ENCODE measurements around the gene MESP1. TPM values are rescaled to one million over a fixed set of nuclear protein-coding genes. Genes with fewer than 3 reads are reported as not detected.

MESP1 gene
- total and polyA plus RNA-seq, 8 donors: 0.58 to 60.5 (median 1.7) TPM; not detected in 1

GRCh38 chr15:89760303-89761008 is 9.4 kb upstream of the MESP1 start:
- intact Hi-C loops (cut with DNase I; ENCODE audit: low total_unique reads): loop anchor here (5.0 kb wide), 1 partner anchor 112 kb away; no protein-coding TSS in a partner anchor
- no peaks in the 10 kb centered on the region for H3K36me3 ChIP-seq
- TF ChIP-seq POLR2AphosphoS5 (IDR thresholded peaks at IDR 0.05): peak in 1 of 3 donors; percentile 42
- TF ChIP-seq EP300 (IDR thresholded peaks at IDR 0.05): no peak
- peak in 6 of 7 experiments; percentile 35 to 95 (median 92) for TF ChIP-seq CTCF (IDR thresholded peaks at IDR 0.05)
- no peak for TF ChIP-seq POLR2A (IDR thresholded peaks at IDR 0.05)
- H3K27me3 ChIP-seq: peaks cover 0 to 9% (median 0%) of the 10 kb centered on the region in 3 donors
- DNase-seq: peak; percentile 87 to 89
- no peak overlapping the region for H3K4me3 ChIP-seq
- no peaks in the 10 kb centered on the region for H3K9me3 ChIP-seq
- peak overlapping the region in 4 of 5 donors; percentile 25 to 73 (median 62) for H3K27ac ChIP-seq
- peaks cover 0 to 29% (median 26%) of the 10 kb centered on the region in 4 donors for H3K4me1 ChIP-seq
- WGBS, 5 donors: 16 to 33% (median 27%) methylated on average over 11 to 16 of the region's 16 CpGs

GRCh38 chr15:89759835-89760234 is 8.8 kb upstream of the MESP1 start:
- no peak for DNase-seq
- no peak overlapping the region for H3K4me3 ChIP-seq
- peaks cover 0 to 29% (median 26%) of the 10 kb centered on the region in 4 donors for H3K4me1 ChIP-seq
- H3K27me3 ChIP-seq: peaks cover 0 to 9% (median 0%) of the 10 kb centered on the region in 3 donors
- WGBS, 5 donors: 89 to 100% (median 92%) methylated on average over 3 of the region's 3 CpGs
- no peak overlapping the region for H3K27ac ChIP-seq
- no peaks in the 10 kb centered on the region for H3K36me3 ChIP-seq
- intact Hi-C loops (cut with DNase I; ENCODE audit: low total_unique reads): loop anchor here (5.0 kb wide), 1 partner anchor 112 kb away; no protein-coding TSS in a partner anchor
- no peaks in the 10 kb centered on the region for H3K9me3 ChIP-seq
- no peak for TF ChIP-seq CTCF (IDR thresholded peaks at IDR 0.05)
- no peak for TF ChIP-seq POLR2AphosphoS5 (IDR thresholded peaks at IDR 0.05)
- no peak for TF ChIP-seq POLR2A (IDR thresholded peaks at IDR 0.05)
- TF ChIP-seq EP300 (IDR thresholded peaks at IDR 0.05): no peak

GRCh38 chr15:89758981-89759380 is 7.9 kb upstream of the MESP1 start:
- TF ChIP-seq CTCF (IDR thresholded peaks at IDR 0.05): no peak
- TF ChIP-seq POLR2AphosphoS5 (IDR thresholded peaks at IDR 0.05): no peak
- TF ChIP-seq EP300 (IDR thresholded peaks at IDR 0.05): no peak
- TF ChIP-seq POLR2A (IDR thresholded peaks at IDR 0.05): no peak
- Histone ChIP-seq H3K9me3 (no peaks in the 10 kb centered on the region), H3K36me3 (no peaks in the 10 kb centered on the region), H3K27me3 (peaks cover 0 to 9% (median 0%) of the 10 kb centered on the region in 3 donors), H3K4me3 (no peak overlapping the region), H3K27ac (no peak overlapping the region), H3K4me1 (peaks cover 0 to 29% (median 26%) of the 10 kb centered on the region in 4 donors)
- 84 to 94% (median 89%) methylated on average over 6 to 8 of the region's 8 CpGs for WGBS, 5 donors
- DNase-seq: no peak
- intact Hi-C loops (cut with DNase I; ENCODE audit: low total_unique reads): no loop called here

- H3K4me3 ChIP-seq: no peak overlapping the region
- H3K4me1 ChIP-seq: peaks cover 0 to 29% (median 26%) of the 10 kb centered on the region in 4 donors
- WGBS, 5 donors: 89 to 92% (median 90%) methylated on average over 8 of the region's 8 CpGs; no CpG with 5 or more reads in 1 of the 5 donors
- peaks cover 0 to 13% (median 0%) of the 10 kb centered on the region in 3 donors for H3K27me3 ChIP-seq
- H3K36me3 ChIP-seq: no peaks in the 10 kb centered on the region
- H3K9me3 ChIP-seq: no peaks in the 10 kb centered on the region
- TF ChIP-seq EP300 (IDR thresholded peaks at IDR 0.05) (no peak), CTCF (IDR thresholded peaks at IDR 0.05) (no peak), POLR2AphosphoS5 (IDR thresholded peaks at IDR 0.05) (no peak), POLR2A (IDR thresholded peaks at IDR 0.05) (no peak)
- no peak for DNase-seq
- no peak overlapping the region for H3K27ac ChIP-seq
- intact Hi-C loops (cut with DNase I; ENCODE audit: low total_unique reads): no loop called here
Measured at GRCh38 chr15:89758283-89758682, 7.2 kb upstream of the MESP1 start.
